Right ventricle myocardium superior (tissue), 1 donor: Measurements from ENCODE around the gene AKR1C1. TPM values are rescaled to one million over a fixed set of nuclear protein-coding genes. Genes with fewer than 3 reads are reported as not detected.
"Not testable (repeated sequence)": the region's sequence is repeated elsewhere in the genome, so short reads cannot be mapped to it uniquely, and the experiment has no call there.

Experiments used
- ATAC-seq: fragments of 200-7000 bp; cut with Tn5 transposase; one replicate; pipeline ENCODE4 v1.9.1; 2020; ENCODE audit warnings: mild to moderate bottlenecking; ENCODE audit not compliant: poor library complexity
- DNase-seq: peaks from one replicate; pipeline ENCODE4 v3.0.0-alpha.2; 2020
- intact Hi-C: fragments of 100-400 bp; cut with DNase I; formaldehyde crosslinking; loops from one replicate; pipeline ENCODE4 v1.11.2; 2022
- total RNA-seq: library from RNA; stranded (reverse); fragmentation: NEBNext Ultra II Directional; extraction: Animal tissue kit (Norgen Biotek cat#: 25700); gene quantifications from one replicate; pipeline ENCODE4 v1.2.1, GENCODE V29; 2021
- donor health status: DM: no; HTN: yes; CAD: no; lungs with severe emphysema.

AKR1C1 gene
- total RNA-seq, 1 donor from 2014 or later, result 31.4 TPM

DNA sequence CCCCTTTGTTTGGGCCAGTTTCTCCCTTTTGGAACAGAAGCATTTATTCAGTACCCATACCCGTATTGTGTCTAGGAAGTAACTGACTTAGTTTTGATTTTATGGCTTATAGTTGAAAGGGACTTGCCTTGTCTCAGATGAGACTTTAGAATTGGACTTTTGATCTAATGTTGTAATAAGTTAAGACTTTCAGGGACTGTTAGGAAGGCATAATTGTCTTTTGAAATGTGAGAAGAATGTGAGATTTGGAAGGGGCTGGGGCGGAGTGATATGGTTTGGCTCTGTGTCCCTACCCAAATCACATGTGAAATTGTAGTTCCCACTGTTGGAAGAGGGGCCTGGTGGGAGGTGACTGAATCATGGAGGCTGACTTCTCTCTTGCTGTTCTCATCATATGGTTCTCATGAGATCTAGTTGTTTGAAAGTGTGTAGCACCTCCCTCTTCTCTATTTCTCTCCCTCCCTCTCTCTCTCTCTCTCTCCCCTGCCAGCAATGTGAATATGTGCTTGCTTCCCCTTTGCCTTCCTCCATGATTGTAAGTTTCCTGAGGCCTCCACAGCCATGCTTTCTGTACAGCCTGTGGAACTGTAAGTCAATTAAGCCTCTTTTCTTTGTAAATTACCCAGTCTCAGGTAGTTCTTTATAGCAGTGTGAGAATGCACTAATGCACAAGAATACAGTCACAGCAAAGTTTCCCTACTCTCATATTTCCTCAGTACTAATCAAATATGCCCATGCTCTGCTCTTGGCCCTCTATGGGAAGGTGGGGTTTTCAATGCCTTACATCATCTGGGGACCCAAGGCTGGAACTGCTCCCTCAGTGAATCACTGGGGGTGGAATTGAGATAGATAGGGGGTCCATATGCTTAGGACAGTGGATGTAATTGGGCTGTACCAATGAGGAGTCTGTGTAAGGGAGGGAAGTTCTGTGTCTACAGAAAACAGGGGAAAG lies 17.2 kb upstream of the AKR1C1 start:
- intact Hi-C loops, result no loop called here
- no peak for DNase-seq
- no peak for ATAC-seq

DNA sequence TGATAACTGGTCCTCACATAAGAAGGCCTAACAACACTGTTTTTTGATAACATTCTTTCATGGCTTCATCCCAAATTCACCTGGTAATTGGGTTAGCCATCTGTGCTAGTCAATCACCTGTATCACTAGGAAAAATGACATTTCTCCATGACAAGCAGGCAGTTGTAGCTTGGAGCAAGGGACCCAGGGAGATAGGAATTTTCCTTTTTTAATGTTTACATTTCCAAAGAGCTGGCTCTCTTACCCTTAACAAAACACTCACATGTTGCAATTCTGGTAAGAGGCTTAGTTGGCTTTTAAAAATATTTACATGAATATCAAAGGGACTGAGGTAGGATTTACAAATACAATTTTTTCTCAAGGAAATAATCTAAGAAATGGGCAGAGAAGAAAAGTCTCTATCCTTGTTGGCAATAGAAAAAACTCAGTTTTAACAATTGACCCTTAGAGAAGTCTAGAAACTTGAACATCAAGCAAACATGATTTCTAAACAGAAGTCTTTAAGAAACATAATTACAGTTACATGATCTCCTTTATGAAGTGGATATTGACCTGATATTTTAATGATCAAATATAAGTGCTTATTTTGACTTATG lies 16.1 kb upstream of the AKR1C1 start:
- ATAC-seq (no peak), DNase-seq (no peak)
- intact Hi-C loops, result no loop called here

DNA sequence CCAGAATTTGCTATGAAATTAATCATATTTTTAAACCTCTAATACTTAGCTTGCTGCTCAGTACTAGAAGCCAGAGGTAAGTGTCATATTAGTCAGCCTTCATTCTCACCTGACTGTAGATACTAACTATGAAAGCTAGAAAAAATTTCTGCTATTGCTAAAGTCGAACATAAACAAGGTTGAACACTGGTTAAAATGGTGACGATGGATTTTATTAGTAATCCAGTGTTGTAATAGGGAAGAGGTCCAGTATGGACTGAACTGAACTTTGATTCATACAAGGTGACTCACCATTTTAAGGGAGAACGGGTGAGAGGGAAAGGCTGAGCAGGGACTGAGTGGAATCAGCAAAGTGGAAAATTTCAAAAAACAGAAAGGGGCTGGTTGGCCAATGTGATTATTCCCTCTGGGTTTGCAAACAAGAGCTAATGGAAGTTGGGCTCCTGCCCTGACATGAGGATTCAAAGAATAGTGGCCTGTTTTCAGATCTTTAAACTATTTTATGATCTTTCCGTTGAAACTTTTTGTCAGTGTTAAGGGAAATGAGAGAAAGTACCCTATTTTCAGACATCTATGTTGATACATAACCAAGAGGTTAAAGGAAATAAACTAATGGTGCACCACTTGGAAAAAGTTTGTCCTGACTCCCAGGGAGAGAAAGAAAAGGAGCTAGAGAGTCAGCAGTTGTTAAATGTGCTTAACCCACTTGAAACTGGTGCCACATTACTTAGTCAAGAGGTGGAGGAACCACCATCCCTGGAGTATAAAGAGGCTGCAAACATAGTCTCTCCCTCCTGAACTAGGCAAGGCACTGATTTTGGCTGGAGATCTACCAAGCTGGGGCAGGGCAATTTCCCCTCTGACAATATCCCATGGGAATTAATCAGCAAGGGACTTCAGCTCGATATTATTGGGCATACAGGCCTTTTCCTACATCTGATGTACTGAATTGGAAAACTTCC lies 15.3 kb upstream of the AKR1C1 start:
- intact Hi-C loops, result no loop called here
- ATAC-seq, result peak; percentile 91
- DNase-seq, result no peak

DNA sequence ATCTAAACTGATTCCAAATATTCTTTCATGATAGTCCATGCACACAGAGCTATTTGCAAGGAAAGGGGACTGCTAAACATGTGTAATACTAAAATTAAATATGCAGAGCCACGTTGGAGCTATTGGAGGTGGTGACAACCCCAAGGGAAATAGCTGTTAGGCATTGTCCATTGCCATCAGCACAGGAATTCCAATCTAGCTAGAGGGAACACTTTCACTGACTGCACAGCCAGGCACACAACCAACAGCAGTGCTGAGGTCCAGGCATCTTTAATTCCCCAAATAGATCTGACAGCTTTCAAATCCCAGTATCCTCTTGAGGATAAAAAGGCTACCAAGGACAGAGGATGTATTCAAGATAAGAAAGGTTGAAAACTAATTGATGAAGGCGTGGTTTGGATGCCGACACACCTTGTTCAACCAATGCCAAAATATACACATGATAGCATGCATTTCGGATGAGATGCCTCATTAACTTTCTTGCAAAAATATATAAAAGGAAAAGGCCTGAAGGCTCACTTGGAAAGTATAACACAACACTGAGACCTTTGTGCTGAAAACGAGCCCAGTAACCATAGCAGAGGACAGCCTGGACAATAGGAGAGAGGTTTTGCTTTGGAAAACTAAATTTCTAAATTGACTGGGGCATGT lies 11.6 kb upstream of the AKR1C1 start:
- DNase-seq, result not testable (repeated sequence)

DNA sequence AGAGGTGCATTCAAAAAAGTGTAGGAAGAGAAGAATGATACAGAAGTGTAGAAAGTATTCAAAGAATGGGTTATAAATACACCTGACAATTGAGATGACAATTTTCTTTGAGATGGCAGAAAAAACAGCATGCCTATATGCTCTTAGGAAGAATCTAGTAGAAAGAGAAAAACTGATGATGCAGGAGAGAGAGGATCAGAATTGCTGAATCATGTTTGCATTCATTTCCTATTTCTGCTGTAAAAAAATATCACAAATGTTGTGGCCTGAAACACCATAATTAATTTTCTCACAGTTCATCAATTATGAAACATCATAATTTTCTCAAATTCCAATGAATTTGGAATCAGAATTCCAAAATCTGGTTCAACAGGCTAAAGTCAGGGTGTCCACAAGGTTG lies 9.8 kb upstream of the AKR1C1 start:
- no peak for ATAC-seq

More for the DNA sequence above, 11.6 kb upstream of the AKR1C1 start:
- peak; percentile 10 for ATAC-seq
- intact Hi-C loops, result not testable (repeated sequence)

DNA sequence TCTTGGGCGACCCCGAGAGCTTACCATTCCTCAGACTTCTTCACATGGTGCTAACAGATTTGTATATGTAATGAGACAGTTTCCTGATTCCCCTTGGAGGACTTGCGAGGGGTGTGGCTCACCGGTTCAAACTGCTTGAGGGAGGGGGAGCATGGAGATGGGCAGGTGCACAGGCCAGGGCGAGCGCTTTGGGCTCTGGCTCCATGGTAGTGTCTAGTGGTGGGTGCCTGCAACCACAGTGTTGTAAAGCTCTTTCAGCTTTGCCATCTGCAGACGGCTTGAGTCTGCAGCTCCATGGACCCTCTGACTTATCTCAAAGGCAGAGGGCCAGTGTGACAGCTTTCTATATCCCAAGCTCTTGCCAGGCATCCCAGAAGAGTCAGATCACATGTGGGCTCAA lies 7.1 kb upstream of the AKR1C1 start:
- ATAC-seq, DNase-seq, intact Hi-C loops: not testable (repeated sequence)

More for the DNA sequence above, 9.8 kb upstream of the AKR1C1 start:
- intact Hi-C loops, result no loop called here
- DNase-seq, result no peak

DNA sequence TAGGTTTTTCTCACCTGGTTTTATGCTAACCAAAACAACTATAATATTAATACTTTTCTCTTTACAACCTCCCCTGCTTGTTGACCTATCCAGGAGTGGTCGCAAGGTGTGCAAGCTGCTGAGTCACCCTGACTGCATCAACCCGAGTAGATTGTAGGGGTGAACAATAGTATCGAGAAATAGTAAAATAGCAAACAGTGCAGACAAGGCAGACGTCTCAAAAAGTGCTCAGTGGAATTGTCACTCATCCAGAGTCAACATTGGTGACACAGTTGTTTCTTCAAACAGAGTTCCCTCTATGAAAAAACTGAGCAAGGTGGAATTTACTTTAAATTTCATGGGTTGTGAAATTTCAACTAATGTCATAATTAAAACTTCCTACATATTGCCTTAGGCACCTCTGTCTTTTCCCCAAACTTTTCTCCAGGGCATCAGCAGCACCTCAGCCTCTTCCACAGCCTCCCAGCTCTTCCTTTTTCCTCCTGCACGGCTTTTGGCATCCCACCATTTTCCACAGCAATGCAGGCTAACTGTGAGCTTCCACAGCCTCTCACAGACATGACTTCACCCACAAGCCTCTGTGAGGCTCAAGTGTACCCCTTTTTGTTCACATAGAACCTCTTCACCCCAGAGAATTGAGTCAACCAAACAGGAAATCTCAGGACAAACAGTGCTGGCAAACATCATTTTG lies 6.1 kb upstream of the AKR1C1 start:
- ATAC-seq, intact Hi-C loops, DNase-seq: not testable (repeated sequence)

DNA sequence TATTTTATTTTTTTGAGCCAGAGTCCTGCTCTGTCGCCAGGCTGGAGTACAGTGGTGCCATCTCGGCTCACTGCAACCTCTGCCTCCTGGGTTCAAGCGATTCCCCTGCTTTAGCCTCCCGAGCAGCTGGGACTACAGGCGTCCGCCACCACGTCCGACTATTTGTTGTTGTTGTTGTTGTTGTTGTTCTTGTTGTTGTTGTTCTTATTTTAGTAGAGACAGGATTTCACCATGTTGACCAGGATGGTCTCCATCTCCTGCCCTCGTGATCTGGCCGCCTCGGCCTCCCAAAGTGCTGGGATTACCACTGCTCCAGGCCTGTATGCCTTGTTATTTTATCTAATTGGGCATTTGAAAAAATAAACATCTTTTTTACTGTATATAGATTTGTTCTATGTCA lies 1.7 kb upstream of the AKR1C1 start:
- ATAC-seq, intact Hi-C loops, DNase-seq: not testable (repeated sequence)

DNA sequence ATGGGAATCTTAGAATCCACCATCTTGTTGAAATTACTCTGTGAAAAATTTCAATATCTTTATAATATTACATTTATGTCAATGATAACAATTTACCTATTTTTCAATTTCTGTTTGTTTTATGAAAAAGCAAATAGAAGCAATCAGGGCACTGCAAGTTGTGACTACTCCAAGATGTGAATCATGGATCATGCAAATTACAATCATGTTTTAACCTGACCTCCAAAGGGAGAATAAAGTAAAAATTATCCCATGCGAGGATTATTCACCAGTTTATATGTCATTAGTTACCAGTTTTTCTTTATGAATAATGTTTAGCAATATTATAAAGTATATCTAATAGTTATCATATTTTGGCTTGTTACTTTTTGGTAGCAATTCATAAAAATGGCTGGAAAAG lies 907 bp upstream of the AKR1C1 start:
- DNase-seq, intact Hi-C loops, ATAC-seq: not testable (repeated sequence)

DNA sequence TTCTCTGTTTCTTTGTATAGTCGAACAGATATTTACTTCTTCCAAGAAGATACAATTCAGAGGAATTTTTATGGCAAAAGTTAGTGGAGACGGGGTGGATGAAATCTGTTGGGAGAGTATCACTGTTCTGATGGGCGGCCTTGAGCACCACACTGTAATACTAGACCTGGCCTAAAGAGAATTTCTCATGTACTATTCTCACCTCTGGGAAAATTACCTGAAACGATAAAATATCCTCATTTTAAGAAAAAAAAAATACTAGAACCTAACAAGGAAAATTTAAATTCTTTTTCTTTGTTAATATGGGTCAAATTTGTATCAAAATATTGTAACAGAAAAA lies 570 bp downstream of the AKR1C1 start:
- ATAC-seq, result peak; percentile 57
- DNase-seq, intact Hi-C loops: not testable (repeated sequence)

DNA sequence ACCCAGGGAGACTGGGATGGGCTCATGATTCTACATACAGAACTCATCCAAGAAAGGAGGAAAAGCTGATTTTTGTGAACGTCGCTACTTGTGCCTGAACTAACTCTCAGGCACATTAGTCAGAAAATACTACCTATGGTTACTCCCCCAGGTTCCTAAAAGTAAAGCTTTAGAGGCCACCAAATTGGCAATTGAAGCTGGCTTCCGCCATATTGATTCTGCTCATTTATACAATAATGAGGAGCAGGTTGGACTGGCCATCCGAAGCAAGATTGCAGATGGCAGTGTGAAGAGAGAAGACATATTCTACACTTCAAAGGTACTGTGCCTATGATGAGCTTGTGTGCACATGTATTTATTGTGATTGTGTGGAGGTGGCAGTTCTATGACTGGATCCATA lies 2.5 kb downstream of the AKR1C1 start:
- ATAC-seq, intact Hi-C loops, DNase-seq: not testable (repeated sequence)

DNA sequence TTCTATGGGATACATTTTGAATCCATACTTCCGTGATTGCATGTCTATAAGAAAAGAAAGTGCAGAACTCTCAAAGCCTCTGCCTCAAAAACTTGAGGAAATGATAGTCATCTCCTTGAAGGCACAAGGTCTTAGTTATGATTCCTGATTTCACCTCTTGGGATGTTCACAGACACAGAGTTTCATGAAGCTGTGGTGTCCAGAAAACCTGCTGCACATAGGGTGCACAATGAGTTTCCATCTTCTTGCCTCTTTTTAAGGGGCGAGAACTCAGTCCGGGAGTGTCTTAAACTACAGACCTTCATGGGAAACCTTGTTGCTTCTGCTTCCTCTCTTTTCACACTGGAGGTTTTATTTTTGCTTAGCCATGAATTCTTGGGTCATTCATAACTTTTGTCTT lies 4.0 kb downstream of the AKR1C1 start:
- intact Hi-C loops, ATAC-seq, DNase-seq: not testable (repeated sequence)

DNA sequence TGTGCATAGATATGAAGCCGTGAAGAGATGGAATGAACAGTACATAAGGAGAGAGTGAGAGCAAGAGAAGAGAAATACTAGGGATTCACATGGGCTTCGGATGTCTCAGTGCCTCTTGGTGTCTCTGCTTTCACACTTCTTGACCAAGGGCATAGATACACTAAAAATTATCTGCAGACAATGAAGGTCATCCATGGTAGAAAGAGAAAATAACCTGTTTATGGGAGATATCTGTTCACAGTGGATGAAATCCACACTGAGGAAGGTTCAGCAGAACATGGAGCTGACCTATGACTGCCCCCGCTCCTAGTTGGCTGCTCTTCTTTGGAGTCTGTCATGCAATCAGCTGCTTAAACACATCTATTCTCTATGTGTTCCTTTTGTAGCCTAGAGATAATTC lies 6.1 kb downstream of the AKR1C1 start:
- DNase-seq, ATAC-seq, intact Hi-C loops: not testable (repeated sequence)

DNA sequence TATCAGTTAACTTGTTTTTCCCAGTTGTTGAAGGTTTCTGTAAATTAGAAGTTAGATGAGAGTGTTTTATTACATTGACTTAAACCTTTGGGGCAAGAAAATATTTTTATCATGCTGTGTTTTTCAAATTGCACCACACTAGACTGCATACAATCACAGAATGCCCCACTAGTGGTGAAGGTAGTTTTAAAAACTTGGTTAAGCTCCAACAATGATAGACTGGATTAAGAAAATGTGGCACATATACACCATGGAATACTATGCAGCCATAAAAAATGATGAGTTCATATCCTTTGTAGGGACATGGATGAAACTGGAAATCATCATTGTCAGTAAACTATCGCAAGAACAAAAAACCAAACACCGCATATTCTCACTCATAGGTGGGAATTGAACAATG lies 7.1 kb downstream of the AKR1C1 start:
- ATAC-seq, intact Hi-C loops, DNase-seq: not testable (repeated sequence)

DNA sequence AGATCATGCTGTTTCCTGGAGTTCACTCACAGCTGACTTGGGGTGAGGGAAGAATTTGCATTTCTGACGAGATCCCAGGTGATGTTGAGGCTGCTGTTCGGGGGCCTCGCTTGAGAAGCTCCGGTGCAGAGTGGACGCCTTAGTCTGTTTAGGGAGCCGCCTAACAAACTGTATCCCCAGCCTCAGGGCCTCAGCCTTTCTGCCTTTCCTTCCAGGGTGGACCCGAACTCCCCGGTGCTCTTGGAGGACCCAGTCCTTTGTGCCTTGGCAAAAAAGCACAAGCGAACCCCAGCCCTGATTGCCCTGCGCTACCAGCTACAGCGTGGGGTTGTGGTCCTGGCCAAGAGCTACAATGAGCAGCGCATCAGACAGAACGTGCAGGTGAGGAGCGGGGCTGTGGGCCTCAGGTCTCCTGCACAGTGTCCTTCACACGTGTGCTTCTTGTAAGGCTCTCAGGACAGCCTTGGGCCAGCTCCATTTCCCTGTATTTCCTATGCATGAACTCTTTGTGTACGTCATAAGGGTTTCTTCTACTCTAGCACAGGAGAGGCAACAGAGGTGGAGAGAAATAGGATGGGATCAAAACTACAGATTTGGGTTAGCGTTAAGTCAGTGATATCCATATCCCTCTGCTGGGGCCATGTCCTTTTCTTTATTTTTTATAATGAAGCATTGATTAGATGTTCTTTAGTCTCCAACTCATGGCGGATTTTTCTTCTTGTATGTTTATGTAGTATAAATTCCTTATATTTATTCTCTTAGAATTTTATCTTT lies 9.3 kb downstream of the AKR1C1 start:
- intact Hi-C loops, DNase-seq, ATAC-seq: not testable (repeated sequence)

DNA sequence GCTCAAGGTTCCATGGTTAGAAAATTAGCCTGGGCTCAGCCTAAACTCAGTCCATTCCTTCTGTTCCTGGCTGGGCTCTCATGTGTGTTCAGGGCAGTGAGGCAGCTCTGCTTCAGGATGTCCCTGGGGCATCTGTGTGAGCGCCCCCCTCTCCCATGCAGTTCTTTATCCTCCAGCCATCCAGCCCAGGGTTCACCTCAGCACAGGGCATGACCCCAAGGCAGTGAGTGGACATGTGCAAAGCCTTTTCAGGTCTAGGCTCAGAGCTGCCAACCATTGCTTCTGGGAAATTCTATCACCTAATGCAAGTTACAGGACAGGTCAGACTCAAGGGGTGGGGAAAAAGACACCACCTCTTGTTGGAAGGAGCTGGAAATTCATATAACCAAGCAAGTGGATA lies 10.1 kb downstream of the AKR1C1 start:
- intact Hi-C loops, DNase-seq, ATAC-seq: not testable (repeated sequence)

DNA sequence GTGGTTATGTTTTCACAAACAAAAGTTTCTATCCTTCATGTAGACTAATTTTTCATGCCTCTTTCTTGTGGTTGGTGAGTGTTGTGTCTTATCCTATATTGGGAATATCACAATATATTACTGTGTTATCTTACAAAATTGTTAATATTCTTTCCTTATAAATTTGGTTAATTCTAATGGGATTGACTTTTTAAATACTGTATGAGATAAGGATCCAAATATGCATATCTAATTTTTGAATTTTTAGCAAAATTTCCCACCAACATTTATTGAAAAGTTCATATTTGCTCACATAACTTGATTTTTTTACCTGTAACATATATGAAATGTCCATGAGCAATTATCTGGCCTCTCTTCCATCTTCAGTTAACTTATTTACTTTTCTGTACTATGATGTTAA lies 11.2 kb downstream of the AKR1C1 start:
- ATAC-seq, intact Hi-C loops, DNase-seq: not testable (repeated sequence)
